IMR-90 (cell line): Measurements from ENCODE around the gene DOCK4. TPM values are rescaled to one million over a fixed set of nuclear protein-coding genes. Genes with fewer than 3 reads are reported as not detected.
A peak's percentile ranks its signal among the peaks of the same experiment; 100 is the strongest.

Experiments used
- ATAC-seq: fragments of 200-7000 bp; cut with Tn5 transposase; 2 replicates; pipeline ENCODE4 v1.9.1; 2020; ENCODE audit warnings: low read depth, mild to moderate bottlenecking, moderate library complexity
- BruUV-seq: library from RNA; stranded (reverse); fragments of 400-500 nt; replicated peaks from 2 replicates; lab custom pipeline; 2021; lab: Mats Ljungman, UMichigan
- CTCF ChIA-PET: fragments of 300-600 bp; formaldehyde crosslinking; extraction: SDS; loops from one replicate; lab custom pipeline; 2021; ENCODE audit warnings: antibody characterized with exemption; lab: Yijun Ruan, JAX
- POLR2A ChIA-PET: fragments of 300-600 bp; sonication (Branson Sonifier 250); formaldehyde crosslinking; loops from one replicate; lab custom pipeline; 2022; ENCODE audit warnings: antibody characterized with exemption; ENCODE audit not compliant: unreplicated experiment; lab: Charles Lee
- DNase-seq: peaks from one replicate; pipeline ENCODE4 v3.0.0; 2013
- H2AFZ ChIP-seq: replicated peaks from 2 replicates; pipeline ENCODE3; 2013; ENCODE audit warnings: low read length, mild to moderate bottlenecking; ENCODE audit not compliant: poor library complexity
- H2AK5ac ChIP-seq: 2 replicates; pipeline ENCODE4 v1.6.1; 2013; ENCODE audit warnings: low read depth, low read length, inconsistent platforms
- H2AK9ac ChIP-seq: replicated peaks from 2 replicates; pipeline ENCODE3; 2013; ENCODE audit warnings: mild to moderate bottlenecking, low read depth, low read length, moderate library complexity; ENCODE audit not compliant: poor library complexity
- H2BK120ac ChIP-seq: 2 replicates; pipeline ENCODE4 v1.6.1; 2013; ENCODE audit warnings: low read depth, low read length, inconsistent platforms
- H2BK15ac ChIP-seq: 3 replicates; pipeline ENCODE4 v1.6.1; 2013; ENCODE audit warnings: low read depth, low read length, inconsistent platforms
- H2BK20ac ChIP-seq: 2 replicates; pipeline ENCODE4 v1.6.1; 2013; ENCODE audit warnings: low read depth, mild to moderate bottlenecking, inconsistent platforms, low read length, moderate library complexity
- H2BK5ac ChIP-seq: 2 replicates; pipeline ENCODE4 v1.6.1; 2013; ENCODE audit warnings: mild to moderate bottlenecking, low read depth, low read length, inconsistent platforms; ENCODE audit not compliant: poor library complexity, severe bottlenecking
- H3K14ac ChIP-seq: replicated peaks from 2 replicates; pipeline ENCODE4 v1.6.1; 2013; ENCODE audit warnings: low read depth, low read length, inconsistent platforms
- H3K18ac ChIP-seq: 2 replicates; pipeline ENCODE4 v1.6.1; 2013; ENCODE audit warnings: low read depth, low read length, control low read depth
- H3K23ac ChIP-seq: 2 replicates; pipeline ENCODE4 v1.6.1; 2013; ENCODE audit warnings: low read depth, low read length, inconsistent platforms
- H3K27ac ChIP-seq: 2 replicates; pipeline ENCODE4 v1.5.1; 2013; ENCODE audit warnings: mild to moderate bottlenecking, control low read depth, low read length; ENCODE audit not compliant: insufficient read depth
- H3K27me3 ChIP-seq: 2 replicates; pipeline ENCODE4 v1.6.1; 2013; ENCODE audit warnings: low read length; ENCODE audit not compliant: control insufficient read depth, insufficient read depth
- H3K36me3 ChIP-seq: 2 replicates; pipeline ENCODE4 v1.6.1; 2013; ENCODE audit warnings: low read length, mixed read lengths; ENCODE audit not compliant: control insufficient read depth, insufficient read depth
- H3K4ac ChIP-seq: 2 replicates; pipeline ENCODE4 v1.6.1; 2013; ENCODE audit warnings: low read depth, low read length, inconsistent platforms
- H3K4me1 ChIP-seq: 2 replicates; pipeline ENCODE4 v1.6.1; 2013; ENCODE audit warnings: low read length, mixed read lengths; ENCODE audit not compliant: control insufficient read depth, insufficient read depth
- H3K4me2 ChIP-seq: 2 replicates; pipeline ENCODE4 v1.6.1; 2013; ENCODE audit warnings: low read depth, mild to moderate bottlenecking, control low read depth, low read length, moderate library complexity
- H3K4me3 ChIP-seq: 2 replicates; pipeline ENCODE4 v1.5.1; 2013; ENCODE audit warnings: low read depth, mild to moderate bottlenecking, control low read depth, low read length, moderate library complexity; ENCODE audit not compliant: insufficient read depth
- H3K56ac ChIP-seq: 2 replicates; pipeline ENCODE4 v1.6.1; 2013; ENCODE audit warnings: low read length, inconsistent platforms; ENCODE audit not compliant: insufficient read depth; ENCODE audit errors: extremely low read depth
- H3K79me1 ChIP-seq, 2 experiments: 2 replicates each; pipeline ENCODE4 v1.6.1; 2013; ENCODE audit warnings: low read length in 2 of 2, inconsistent platforms in 1 of 2, low read depth in 1 of 2
- H3K9ac ChIP-seq: 2 replicates; pipeline ENCODE4 v1.6.1; 2013; ENCODE audit warnings: low read depth, low read length, control low read depth
- H3K9me1 ChIP-seq: 2 replicates; pipeline ENCODE4 v1.6.1; 2013; ENCODE audit warnings: low read length, inconsistent platforms; ENCODE audit not compliant: insufficient read depth
- H3K9me3 ChIP-seq: 2 replicates; pipeline ENCODE4 v1.6.1; 2013; ENCODE audit warnings: low read length; ENCODE audit not compliant: control insufficient read depth, insufficient read depth
- H4K20me1 ChIP-seq: 2 replicates; pipeline ENCODE4 v1.6.1; 2013; ENCODE audit warnings: low read length, inconsistent platforms; ENCODE audit not compliant: insufficient read depth
- H4K5ac ChIP-seq: 2 replicates; pipeline ENCODE4 v1.6.1; 2013; ENCODE audit warnings: mild to moderate bottlenecking, low read depth, low read length, control low read depth
- H4K8ac ChIP-seq, 2 experiments: 2 replicates each; pipeline ENCODE4 v1.6.1; 2013; ENCODE audit warnings: low read depth in 2 of 2, low read length in 2 of 2, control low read depth in 1 of 2, inconsistent platforms in 1 of 2
- H4K91ac ChIP-seq: 2 replicates; pipeline ENCODE4 v1.6.1; 2013; ENCODE audit warnings: low read depth, low read length, inconsistent platforms; ENCODE audit not compliant: insufficient read depth
- BHLHE40 ChIP-seq: fragments of 150-350 bp; IDR thresholded peaks from 2 replicates; pipeline ENCODE4 v1.6.1; 2016; ENCODE audit warnings: mild to moderate bottlenecking, low read depth, low read length
- CEBPB ChIP-seq: IDR thresholded peaks from 2 replicates; pipeline ENCODE4 v1.6.1; 2012; ENCODE audit warnings: low read depth, low read length, improper control_type of control experiment
- CHD1 ChIP-seq: IDR thresholded peaks from 2 replicates; pipeline ENCODE4 v1.6.1; 2012; ENCODE audit warnings: low read depth, low read length, improper control_type of control experiment
- CTCF ChIP-seq: conservative IDR thresholded peaks from 2 replicates; pipeline ENCODE4 v1.5.1; 2012; ENCODE audit warnings: mild to moderate bottlenecking, low read depth, low read length, improper control_type of control experiment
- ELK1 ChIP-seq: fragments of 150-350 bp; IDR thresholded peaks from 2 replicates; pipeline ENCODE4 v1.6.1; 2016; ENCODE audit warnings: low read depth, mild to moderate bottlenecking, low read length, moderate library complexity, borderline replicate concordance
- FOS ChIP-seq: fragments of 150-350 bp; IDR thresholded peaks from 2 replicates; pipeline ENCODE4 v1.6.1; 2016; ENCODE audit warnings: low read depth, low read length
- MAFK ChIP-seq: IDR thresholded peaks from 2 replicates; pipeline ENCODE4 v1.6.1; 2012; ENCODE audit warnings: low read depth, low read length, improper control_type of control experiment
- NFE2L2 ChIP-seq: fragments of 150-350 bp; IDR thresholded peaks from 2 replicates; pipeline ENCODE4 v1.6.1; 2016; ENCODE audit warnings: low read depth, mild to moderate bottlenecking, low read length
- POLR2A ChIP-seq: IDR thresholded peaks from 2 replicates; pipeline ENCODE4 v1.6.1; 2012; ENCODE audit warnings: mild to moderate bottlenecking, low read depth, low read length
- RAD21 ChIP-seq: IDR thresholded peaks from 2 replicates; pipeline ENCODE4 v1.6.1; 2012; ENCODE audit warnings: low read length, improper control_type of control experiment
- RCOR1 ChIP-seq: IDR thresholded peaks from 2 replicates; pipeline ENCODE4 v1.6.1; 2012; ENCODE audit warnings: mild to moderate bottlenecking, low read length, improper control_type of control experiment; ENCODE audit not compliant: insufficient replicate concordance
- RFX5 ChIP-seq: IDR thresholded peaks from 2 replicates; pipeline ENCODE4 v1.8.0; 2012; ENCODE audit warnings: low read depth, mild to moderate bottlenecking, low read length, moderate library complexity
- SMC3 ChIP-seq: fragments of 150-350 bp; IDR thresholded peaks from 2 replicates; pipeline ENCODE4 v1.6.1; 2016; ENCODE audit warnings: low read depth, mild to moderate bottlenecking, antibody characterized with exemption, low read length, moderate library complexity
- USF2 ChIP-seq: fragments of 150-350 bp; IDR thresholded peaks from 2 replicates; pipeline ENCODE4 v1.6.1; 2017; ENCODE audit warnings: mild to moderate bottlenecking, antibody characterized with exemption, low read length, low read depth
- WGBS, 2 experiments: methylation state at CpG; one replicate each; pipeline versions ENCODE4 v1.1.5 to v1.1.7; 2013; ENCODE audit warnings: missing lambda C conversion rate in 2 of 2; ENCODE audit not compliant: insufficient read length in 1 of 2; ENCODE audit errors: extremely low coverage in 2 of 2; 5-methylcytosine and 5-hydroxymethylcytosine counted together
- dilution Hi-C: fragments of 300-500 bp; cut with HindIII; formaldehyde crosslinking; loops from one replicate; pipeline ENCODE4 v1.14.3; 2018; ENCODE audit warnings: low sequenced_read_pairs; ENCODE audit not compliant: unreplicated experiment
- in situ Hi-C: fragments of 300-500 bp; cut with MboI; formaldehyde crosslinking; loops from 3 replicates; pipeline ENCODE4 v1.14.3; 2019; ENCODE audit warnings: low sequenced_read_pairs, inconsistent platforms, mixed read lengths
- intact Hi-C: fragments of 100-400 bp; cut with micrococcal nuclease; formaldehyde crosslinking; loops from 2 replicates; pipeline ENCODE4 v1.10.0; 2022
- polyA plus RNA-seq, 3 experiments: library from polyadenylated mRNA; depleted of rRNA; stranded (reverse); fragments of >200 nt; gene quantifications; 2 replicates each; pipeline ENCODE4 v1.2.3, GENCODE V29; 2012; ENCODE audit warnings: low replicate concordance in 1 of 3
- total RNA-seq: library from RNA; depleted of rRNA; stranded (reverse); fragments of >200 nt; gene quantifications from 2 replicates; pipeline ENCODE4 v1.2.3, GENCODE V29; 2012

Gene DOCK4
- total and polyA plus RNA-seq, 2 of the 4 experiments (the other 2 are of a cell fraction) = 4.4 to 12.2 TPM

- no peak overlapping the region for H3K4me3 ChIP-seq
Observed at GRCh38 chr7:112160771-112161150, 45.4 kb downstream of the DOCK4 start.

More at GRCh38 chr7:112160771-112161150, 45.4 kb downstream of the DOCK4 start:
- Histone ChIP-seq H3K9me3 (no peaks in the 10 kb centered on the region), H3K4me2 (peak overlapping the region; percentile 50; the same call in 1 of the 2 replicates), H4K5ac (no peak overlapping the region), H2BK15ac (no peak overlapping the region), H3K27ac (no peak overlapping the region), H3K18ac (no peak overlapping the region), H4K8ac (no peak overlapping the region), H3K9me1 (peaks cover 16% of the 10 kb centered on the region), H3K4ac (no peak overlapping the region), H3K14ac (0 out of 2 replicates have a peak overlapping the region, but pooled peaks have one; percentile 22), H3K56ac (no peak overlapping the region), H4K91ac (no peak overlapping the region), H2BK120ac (no peak overlapping the region), H2AFZ (no peak overlapping the region), H3K4me1 (peaks cover 6% of the 10 kb centered on the region), H2AK5ac (no peak overlapping the region), H3K9ac (no peak overlapping the region), H2BK5ac (no peak overlapping the region), H3K36me3 (no peaks in the 10 kb centered on the region), H2BK20ac (no peak overlapping the region), H4K20me1 (no peaks in the 10 kb centered on the region), H3K27me3 (no peaks in the 10 kb centered on the region), H3K23ac (no peak overlapping the region), H3K79me1 (peaks cover 11 to 26% of the 10 kb centered on the region in 2 experiments), H2AK9ac (no peak overlapping the region)
- DNase-seq = no peak
- POLR2A ChIA-PET = no interaction called here
- in situ Hi-C loops = no loop called here
- intact Hi-C loops = loop anchor here (5.0 kb wide), 1 partner anchor 43 kb away; no protein-coding TSS in a partner anchor
- TF ChIP-seq FOS (no peak), USF2 (no peak), ELK1 (no peak), RFX5 (no peak), CEBPB (no peak), MAFK (no peak), BHLHE40 (no peak), RCOR1 (no peak), RAD21 (no peak), CHD1 (no peak), CTCF (no peak), SMC3 (no peak), NFE2L2 (no peak), POLR2A (no peak)
- CTCF ChIA-PET = interaction anchor here (1.2 kb wide), 1 partner anchor 16 kb away, joined by 4 read pairs; no protein-coding TSS in a partner anchor
- no CpG with 5 or more reads among the region's 7 CpGs for WGBS, 2 experiments
- no peak; the same call in 1 of the 2 replicates for ATAC-seq
- no TSS peak for BruUV-seq
- dilution Hi-C loops = no loop called here
